Measurements from ENCODE around the gene SOAT2. TPM values are rescaled to one million over a fixed set of nuclear protein-coding genes. Genes with fewer than 3 reads are reported as not detected.
"Not testable (repeated sequence)": the region's sequence is repeated elsewhere in the genome, so short reads cannot be mapped to it uniquely, and the experiment has no call there.

The SOAT2 gene
- total RNA-seq, 1 experiment from 2014 or later = not detected

DNA sequence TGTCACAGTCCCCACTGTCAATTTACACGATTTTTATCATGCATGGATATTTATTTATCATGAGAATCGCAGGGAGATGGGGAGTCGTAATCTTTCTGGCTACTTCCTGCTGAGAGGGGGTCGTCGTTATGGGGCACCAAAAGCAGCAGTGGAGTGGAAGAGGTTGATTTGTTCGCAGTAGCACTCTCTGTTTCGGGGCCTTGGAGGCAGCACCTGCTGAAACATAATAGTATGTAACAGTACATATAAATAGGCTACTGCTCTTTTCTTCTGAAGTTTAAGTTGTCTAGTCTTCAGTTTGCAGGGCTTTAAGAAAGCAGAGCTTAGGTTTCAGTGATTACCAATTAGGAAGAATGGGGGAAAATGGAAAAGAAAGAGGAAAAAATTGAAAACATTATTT, 3.8 kb downstream of the SOAT2 start:
- peak overlapping the region in 1 of 3 experiments; percentile 11; a peak in 1 of 7 replicates for H3K27ac Mint-ChIP-seq
- Histone ChIP-seq H3K23ac (ENCODE audit: insufficient read length, low read depth, low read length) (no peak overlapping the region), H2BK12ac (ENCODE audit: insufficient read length, low read depth, low read length) (no peak overlapping the region), H4K5ac (ENCODE audit: insufficient read length, low read depth, low read length) (no peak overlapping the region), H3K79me1 (ENCODE audit: insufficient read depth, low read depth, low read length, poor library complexity, severe bottlenecking) (no peaks in the 10 kb centered on the region), H3K4me1 (ENCODE audit: insufficient read depth, low read length) (peaks cover 2% of the 10 kb centered on the region; the same call in 1 of the 2 replicates), H3K18ac (ENCODE audit: insufficient read length, low read depth, low read length) (no peak overlapping the region), H3T11ph (ENCODE audit: low read length) (no peak overlapping the region), H2BK20ac (ENCODE audit: low read depth, low read length, poor library complexity, severe bottlenecking) (no peak overlapping the region), H3K4me2 (ENCODE audit: insufficient read depth, insufficient read length, low read length) (no peak overlapping the region), H3K27ac (ENCODE audit: insufficient read length, low read depth, low read length) (no peak overlapping the region), H3K14ac (ENCODE audit: insufficient read depth, low read length) (no peak overlapping the region), H3K4ac (ENCODE audit: low read depth, low read length) (no peak overlapping the region), H3K56ac (ENCODE audit: insufficient read length, low read depth, low read length) (no peak overlapping the region), H4K8ac (replicated peaks; ENCODE audit: insufficient read length, low read depth, low read length) (no peak overlapping the region), H3K9me3 (ENCODE audit: control insufficient read depth, low read depth, low read length) (no peaks in the 10 kb centered on the region), H3K9ac (ENCODE audit: extremely low read depth, insufficient read length, low read length) (no peak overlapping the region), H3K27me3 (ENCODE audit: insufficient read depth, low read length) (no peaks in the 10 kb centered on the region), H4K20me1 (ENCODE audit: control insufficient read depth, insufficient read depth, insufficient read length) (no peaks in the 10 kb centered on the region), H2AFZ (ENCODE audit: low read length) (no peak overlapping the region), H2BK15ac (ENCODE audit: low read depth, low read length) (no peak overlapping the region), H2AK5ac (ENCODE audit: insufficient read length, low read length) (no peak overlapping the region), H2BK120ac (ENCODE audit: low read depth, low read length, poor library complexity, severe bottlenecking) (no peak overlapping the region), H4K91ac (ENCODE audit: insufficient read length, low read depth, low read length) (no peak overlapping the region), H3K79me2 (ENCODE audit: insufficient read depth, low read length) (no peaks in the 10 kb centered on the region), H2BK5ac (ENCODE audit: insufficient read length, low read length) (no peak overlapping the region), H3K23me2 (ENCODE audit: insufficient read length, low read depth, low read length, poor library complexity, severe bottlenecking) (no peaks in the 10 kb centered on the region)
- H3K4me1 Mint-ChIP-seq = peaks cover 8 to 16% of the 10 kb centered on the region in 2 experiments
- H3K36me3 Mint-ChIP-seq (ENCODE audit: insufficient read depth in 1 of 3, low read depth in 3 of 3) = peaks cover 0 to 4% (median 2%) of the 10 kb centered on the region in 3 experiments; a peak in 1 of 7 replicates
- no peak for DNase-seq
- H3K27me3 Mint-ChIP-seq (ENCODE audit: low read depth) = peaks cover 18% of the 10 kb centered on the region
- WGBS (ENCODE audit: extremely low coverage, insufficient read length, low lambda C conversion rate) = no CpG with 5 or more reads among the region's 7 CpGs
- TF ChIP-seq CTCF (conservative IDR thresholded peaks at IDR 0.05) = no peak
- H3K9me3 Mint-ChIP-seq = peaks cover 8% of the 10 kb centered on the region in 2 experiments
- no peak overlapping the region for H3K4me3 Mint-ChIP-seq

DNA sequence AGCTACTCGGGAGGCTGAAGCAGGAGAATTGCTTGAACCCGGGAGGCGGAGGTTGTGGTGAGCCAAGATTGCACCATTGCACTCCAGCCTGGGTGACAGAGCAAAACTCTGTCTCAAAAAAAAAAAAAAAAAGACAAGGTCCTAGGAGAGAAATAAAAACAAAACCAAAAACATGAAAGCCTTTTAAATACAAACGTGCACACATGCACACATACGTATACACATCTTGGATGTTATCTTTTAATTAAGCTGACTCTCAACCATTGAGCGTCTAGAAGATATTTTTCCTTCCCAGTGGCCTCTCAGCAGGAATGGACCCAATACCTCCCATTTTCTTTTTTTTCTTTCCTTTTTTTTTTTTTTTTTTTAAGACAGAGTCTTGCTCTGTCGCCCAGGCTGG, 9.1 kb downstream of the SOAT2 start:
- not testable (repeated sequence) for H3K4me1 Mint-ChIP-seq

More for the DNA sequence above, 9.1 kb downstream of the SOAT2 start:
- H3K9me3 Mint-ChIP-seq; H2BK120ac ChIP-seq (ENCODE audit: low read depth, low read length, poor library complexity, severe bottlenecking); H3K4me2 ChIP-seq (ENCODE audit: insufficient read depth, insufficient read length, low read length); H3K56ac ChIP-seq (ENCODE audit: insufficient read length, low read depth, low read length); H3K4me3 Mint-ChIP-seq; H3T11ph ChIP-seq (ENCODE audit: low read length); H3K79me2 ChIP-seq (ENCODE audit: insufficient read depth, low read length); H3K36me3 Mint-ChIP-seq (ENCODE audit: insufficient read depth in 1 of 3, low read depth in 3 of 3); H3K23ac ChIP-seq (ENCODE audit: insufficient read length, low read depth, low read length); H2AFZ ChIP-seq (ENCODE audit: low read length); H2BK15ac ChIP-seq (ENCODE audit: low read depth, low read length); H2AK5ac ChIP-seq (ENCODE audit: insufficient read length, low read length); H4K8ac ChIP-seq (replicated peaks; ENCODE audit: insufficient read length, low read depth, low read length); H2BK12ac ChIP-seq (ENCODE audit: insufficient read length, low read depth, low read length); H3K9ac ChIP-seq (ENCODE audit: extremely low read depth, insufficient read length, low read length); H2BK5ac ChIP-seq (ENCODE audit: insufficient read length, low read length); H3K4me1 ChIP-seq (ENCODE audit: insufficient read depth, low read length); H4K20me1 ChIP-seq (ENCODE audit: control insufficient read depth, insufficient read depth, insufficient read length); H3K4ac ChIP-seq (ENCODE audit: low read depth, low read length); DNase-seq; H2BK20ac ChIP-seq (ENCODE audit: low read depth, low read length, poor library complexity, severe bottlenecking); H3K27ac ChIP-seq (ENCODE audit: insufficient read length, low read depth, low read length); H3K79me1 ChIP-seq (ENCODE audit: insufficient read depth, low read depth, low read length, poor library complexity, severe bottlenecking); H3K9me3 ChIP-seq (ENCODE audit: control insufficient read depth, low read depth, low read length); H3K14ac ChIP-seq (ENCODE audit: insufficient read depth, low read length); H3K18ac ChIP-seq (ENCODE audit: insufficient read length, low read depth, low read length); H3K23me2 ChIP-seq (ENCODE audit: insufficient read length, low read depth, low read length, poor library complexity, severe bottlenecking); H4K5ac ChIP-seq (ENCODE audit: insufficient read length, low read depth, low read length); H3K27me3 ChIP-seq (ENCODE audit: insufficient read depth, low read length); H4K91ac ChIP-seq (ENCODE audit: insufficient read length, low read depth, low read length); H3K27me3 Mint-ChIP-seq (ENCODE audit: low read depth); H3K27ac Mint-ChIP-seq: not testable (repeated sequence)
- no CpG with 5 or more reads among the region's 7 CpGs for WGBS (ENCODE audit: extremely low coverage, insufficient read length, low lambda C conversion rate)

Measured in H9 (cell line).